Measurements from ENCODE around the gene MFSD12. TPM values are rescaled to one million over a fixed set of nuclear protein-coding genes. Genes with fewer than 3 reads are reported as not detected.

The MFSD12 gene
- polyA plus RNA-seq, 1 experiment = 23.7 TPM

- no peak for DNase-seq (ENCODE audit: low read depth, low spot score)
- no peak overlapping the region for H3K27ac ChIP-seq (ENCODE audit: low read depth, low read length)
- H3K4me3 ChIP-seq (ENCODE audit: low read depth, low read length) = no peak overlapping the region
- H3K27me3 ChIP-seq (ENCODE audit: control insufficient read depth, insufficient read depth, low read length) = no peaks in the 10 kb centered on the region
- no peak for TF ChIP-seq CTCF (IDR thresholded peaks at IDR 0.05; ENCODE audit: low read depth, low read length)
- CTCF ChIA-PET = interaction anchor here (1.0 kb wide), 1 partner anchor 66 kb away, joined by 4 read pairs; no protein-coding TSS in a partner anchor
- POLR2A ChIA-PET = no interaction called here
- peaks cover 10% of the 10 kb centered on the region; the same call in 1 of the 2 replicates for H3K9me3 ChIP-seq (ENCODE audit: control insufficient read depth, insufficient read depth, low read length)
Measured at GRCh38 chr19:3599776-3600187, 42.4 kb upstream of the MFSD12 start.

GRCh38 chr19:3595521-3596061 is 38.2 kb upstream of the MFSD12 start:
- no peak for TF ChIP-seq CTCF (IDR thresholded peaks at IDR 0.05; ENCODE audit: low read depth, low read length)
- CTCF ChIA-PET = no interaction called here

GRCh38 chr19:3593156-3593555 is 35.8 kb upstream of the MFSD12 start:
- Histone ChIP-seq H3K4me3 (ENCODE audit: low read depth, low read length) (no peak overlapping the region), H3K9me3 (ENCODE audit: control insufficient read depth, insufficient read depth, low read length) (peaks cover 22% of the 10 kb centered on the region), H3K27ac (ENCODE audit: low read depth, low read length) (no peak overlapping the region), H3K27me3 (ENCODE audit: control insufficient read depth, insufficient read depth, low read length) (no peaks in the 10 kb centered on the region)
- CTCF ChIA-PET = interaction anchor here (0.6 kb wide), 1 partner anchor 121 kb away, joined by 3 read pairs; no protein-coding TSS in a partner anchor
- POLR2A ChIA-PET = no interaction called here
- TF ChIP-seq CTCF (IDR thresholded peaks at IDR 0.05; ENCODE audit: low read depth, low read length) = no peak
- no peak for DNase-seq (ENCODE audit: low read depth, low spot score)

More at GRCh38 chr19:3595521-3596061, 38.2 kb upstream of the MFSD12 start:
- peaks cover 24% of the 10 kb centered on the region for H3K9me3 ChIP-seq (ENCODE audit: control insufficient read depth, insufficient read depth, low read length)
- H3K27me3 ChIP-seq (ENCODE audit: control insufficient read depth, insufficient read depth, low read length) = no peaks in the 10 kb centered on the region
- POLR2A ChIA-PET = no interaction called here
- no peak for DNase-seq (ENCODE audit: low read depth, low spot score)
- no peak overlapping the region for H3K4me3 ChIP-seq (ENCODE audit: low read depth, low read length)
- H3K27ac ChIP-seq (ENCODE audit: low read depth, low read length) = no peak overlapping the region

GRCh38 chr19:3591876-3592613 is 34.7 kb upstream of the MFSD12 start:
- Histone ChIP-seq H3K4me3 (ENCODE audit: low read depth, low read length) (no peak overlapping the region), H3K27me3 (ENCODE audit: control insufficient read depth, insufficient read depth, low read length) (no peaks in the 10 kb centered on the region), H3K27ac (ENCODE audit: low read depth, low read length) (no peak overlapping the region), H3K9me3 (ENCODE audit: control insufficient read depth, insufficient read depth, low read length) (peaks cover 22% of the 10 kb centered on the region)
- POLR2A ChIA-PET = interaction anchor here (0.6 kb wide), 1 partner anchor 9 kb away, joined by 3 read pairs; no protein-coding TSS in a partner anchor
- CTCF ChIA-PET = no interaction called here
- no peak for DNase-seq (ENCODE audit: low read depth, low spot score)
- no peak for TF ChIP-seq CTCF (IDR thresholded peaks at IDR 0.05; ENCODE audit: low read depth, low read length)

Measured in AG04450 (cell line).